HEK293T (cell line): ENCODE data around the gene FAM72B.
"Not testable (repeated sequence)": the region's sequence is repeated elsewhere in the genome, so short reads cannot be mapped to it uniquely, and the experiment has no call there.

ENCODE experiments used
- CTCF ChIA-PET: fragments of 350-600 bp; formaldehyde crosslinking; extraction: SDS; loops from one replicate; lab custom pipeline; 2021; ENCODE audit warnings: antibody characterized with exemption, inconsistent platforms; lab: Yijun Ruan, JAX
- POLR2A ChIA-PET: fragments of 350-600 bp; formaldehyde crosslinking; extraction: SDS; loops from one replicate; lab custom pipeline; 2020; ENCODE audit warnings: antibody characterized with exemption, inconsistent platforms; lab: Yijun Ruan, JAX
- DNase-seq: peaks from one replicate; pipeline ENCODE4 v3.0.0; 2012; ENCODE audit warnings: mixed read lengths; ENCODE audit errors: extremely low spot score

The FAM72B gene

GRCh38 chr1:121163850-121164757 is 20.0 kb downstream of the FAM72B start:
- DNase-seq, CTCF ChIA-PET, POLR2A ChIA-PET: not testable (repeated sequence)

GRCh38 chr1:121161199-121161901 is 22.8 kb downstream of the FAM72B start:
- DNase-seq, CTCF ChIA-PET, POLR2A ChIA-PET: not testable (repeated sequence)

GRCh38 chr1:121160118-121160517 is 24.0 kb downstream of the FAM72B start:
- DNase-seq, POLR2A ChIA-PET, CTCF ChIA-PET: not testable (repeated sequence)

GRCh38 chr1:121157609-121158008 is 26.5 kb downstream of the FAM72B start:
- POLR2A ChIA-PET, CTCF ChIA-PET, DNase-seq: not testable (repeated sequence)

GRCh38 chr1:121156958-121157603 is 27.1 kb downstream of the FAM72B start:
- CTCF ChIA-PET, result not testable (repeated sequence)

GRCh38 chr1:121155671-121156358 is 28.3 kb downstream of the FAM72B start:
- DNase-seq, POLR2A ChIA-PET: not testable (repeated sequence)

More at GRCh38 chr1:121156958-121157603, 27.1 kb downstream of the FAM72B start:
- POLR2A ChIA-PET, DNase-seq: not testable (repeated sequence)

GRCh38 chr1:121154811-121155210 is 29.3 kb downstream of the FAM72B start:
- POLR2A ChIA-PET, DNase-seq, CTCF ChIA-PET: not testable (repeated sequence)

More at GRCh38 chr1:121155671-121156358, 28.3 kb downstream of the FAM72B start:
- CTCF ChIA-PET, result not testable (repeated sequence)

GRCh38 chr1:121152788-121153187 is 31.4 kb downstream of the FAM72B start:
- CTCF ChIA-PET, DNase-seq, POLR2A ChIA-PET: not testable (repeated sequence)

GRCh38 chr1:121151294-121151693 is 32.8 kb downstream of the FAM72B start:
- CTCF ChIA-PET, POLR2A ChIA-PET, DNase-seq: not testable (repeated sequence)

GRCh38 chr1:121148489-121149190 is 35.5 kb downstream of the FAM72B start:
- POLR2A ChIA-PET, CTCF ChIA-PET, DNase-seq: not testable (repeated sequence)

GRCh38 chr1:121140393-121140792 is 43.7 kb downstream of the FAM72B start:
- CTCF ChIA-PET, POLR2A ChIA-PET, DNase-seq: not testable (repeated sequence)

GRCh38 chr1:121131494-121131893 is 52.6 kb downstream of the FAM72B start:
- CTCF ChIA-PET, DNase-seq, POLR2A ChIA-PET: not testable (repeated sequence)

GRCh38 chr1:121118480-121118824 is 65.7 kb downstream of the FAM72B start:
- CTCF ChIA-PET, DNase-seq, POLR2A ChIA-PET: not testable (repeated sequence)
